HepG2 (cell line): ENCODE measurements around the gene ADAT3. TPM values are rescaled to one million over a fixed set of nuclear protein-coding genes. Genes with fewer than 3 reads are reported as not detected.
A peak's percentile ranks its signal among the peaks of the same experiment; 100 is the strongest.

ENCODE experiments used
- ARNT2 ChIP-seq: sonication (generic); formaldehyde crosslinking; IDR thresholded peaks from 2 replicates; pipeline ENCODE4 v1.8.0; 2022; ENCODE audit warnings: mild to moderate bottlenecking, low read depth, missing genetic modification reagents, moderate library complexity
- BCL6 ChIP-seq: IDR thresholded peaks from 2 replicates; pipeline ENCODE4 v1.6.1; 2016; ENCODE audit warnings: missing genetic modification reagents, missing compliant biosample characterization
- BCLAF1 ChIP-seq: fragments of 450-650 bp; IDR thresholded peaks from 2 replicates; pipeline ENCODE4 v1.6.1; 2017; ENCODE audit warnings: mild to moderate bottlenecking
- DNMT3B ChIP-seq: conservative IDR thresholded peaks from 2 replicates; pipeline ENCODE4 v1.6.1; 2016; ENCODE audit warnings: missing biosample characterization, control low read depth
- E2F2 ChIP-seq: sonication (generic); formaldehyde crosslinking; IDR thresholded peaks from 2 replicates; pipeline ENCODE4 v1.4.0; 2020; ENCODE audit warnings: missing genetic modification reagents, borderline replicate concordance
- EZH2 ChIP-seq: conservative IDR thresholded peaks from 2 replicates; pipeline ENCODE4 v1.6.1; 2012; ENCODE audit warnings: mild to moderate bottlenecking, low read depth, low read length, moderate library complexity
- FOXK1 ChIP-seq: sonication (generic); formaldehyde crosslinking; IDR thresholded peaks from 2 replicates; pipeline ENCODE4 v1.4.0; 2020; ENCODE audit warnings: low read depth, missing genetic modification reagents, borderline replicate concordance
- FOXP1 ChIP-seq, 2 experiments: fragments of 450-650 bp in 1 of 2; IDR thresholded peaks; 2 replicates each; pipeline ENCODE4 v1.6.1; 2017 to 2018; ENCODE audit warnings: antibody characterized with exemption in 1 of 2
- GATAD1 ChIP-seq: IDR thresholded peaks from 2 replicates; pipeline ENCODE4 v1.6.1; 2016; ENCODE audit warnings: missing genetic modification reagents, missing compliant biosample characterization
- HDAC6 ChIP-seq: fragments of 200-600 bp; sonication (generic); IDR thresholded peaks from 2 replicates; pipeline ENCODE4 v1.7.0; 2017; ENCODE audit warnings: mild to moderate bottlenecking, antibody characterized with exemption, low read length, low read depth
- MIER3 ChIP-seq: IDR thresholded peaks from 2 replicates; pipeline ENCODE4 v1.6.1; 2016; ENCODE audit warnings: missing compliant biosample characterization, borderline replicate concordance
- MLLT10 ChIP-seq: sonication (generic); formaldehyde crosslinking; IDR thresholded peaks from 2 replicates; pipeline ENCODE4 v1.4.0; 2020; ENCODE audit warnings: missing genetic modification reagents
- PAWR ChIP-seq: sonication (generic); formaldehyde crosslinking; IDR thresholded peaks from 2 replicates; pipeline ENCODE4 v1.4.0; 2020; ENCODE audit warnings: missing genetic modification reagents, mild to moderate bottlenecking, borderline replicate concordance
- PTBP1 ChIP-seq: fragments of 200-400 bp; formaldehyde crosslinking; IDR thresholded peaks from 2 replicates; pipeline ENCODE4 v1.6.1; 2018; ENCODE audit warnings: low read length, low read depth; ENCODE audit not compliant: poor library complexity, severe bottlenecking
- RFXANK ChIP-seq: IDR thresholded peaks from 2 replicates; pipeline ENCODE4 v1.6.1; 2016
- RXRB ChIP-seq: IDR thresholded peaks from 2 replicates; pipeline ENCODE4 v1.6.1; 2016; ENCODE audit warnings: borderline replicate concordance, missing genetic modification reagents, missing compliant biosample characterization
- SNRNP70 ChIP-seq: fragments of 200-400 bp; formaldehyde crosslinking; IDR thresholded peaks from 2 replicates; pipeline ENCODE4 v1.6.1; 2017; ENCODE audit warnings: mild to moderate bottlenecking, low read depth, low read length, moderate library complexity
- TEAD3 ChIP-seq: optimal IDR thresholded peaks from 2 replicates; pipeline ENCODE3; 2016; ENCODE audit warnings: borderline replicate concordance
- TFDP2 ChIP-seq: sonication (generic); formaldehyde crosslinking; IDR thresholded peaks from 2 replicates; pipeline ENCODE4 v1.4.0; 2020; ENCODE audit warnings: missing genetic modification reagents
- ZMYM4 ChIP-seq: sonication (generic); formaldehyde crosslinking; IDR thresholded peaks from 2 replicates; pipeline ENCODE4 v1.8.1; 2023; ENCODE audit warnings: mild to moderate bottlenecking, missing genetic modification reagents
- ZNF160 ChIP-seq: sonication (generic); formaldehyde crosslinking; IDR thresholded peaks from 2 replicates; pipeline ENCODE4 v1.8.0; 2022; ENCODE audit warnings: mild to moderate bottlenecking, inconsistent platforms, missing genetic modification reagents
- ZNF432 ChIP-seq: sonication (generic); formaldehyde crosslinking; IDR thresholded peaks from 2 replicates; pipeline ENCODE4 v1.5.0; 2020; ENCODE audit warnings: missing genetic modification reagents, mild to moderate bottlenecking, borderline replicate concordance
- ZNF562 ChIP-seq: sonication (generic); formaldehyde crosslinking; IDR thresholded peaks from 2 replicates; pipeline ENCODE4 v1.8.0; 2022; ENCODE audit warnings: missing genetic modification reagents, borderline replicate concordance
- ZUFSP ChIP-seq: sonication (generic); formaldehyde crosslinking; IDR thresholded peaks from 2 replicates; pipeline ENCODE4 v1.9.0; 2021; ENCODE audit warnings: missing genetic modification reagents, mild to moderate bottlenecking, borderline replicate concordance
- polyA plus RNA-seq, 8 experiments: library from polyadenylated mRNA; depleted of rRNA in 3 of 8; stranded (reverse) in 7 of 8; unstranded in 1 of 8; fragments of >200 nt; fragmentation: Illumina TruSeq in 4 of 8; extraction: Trizol in 4 of 8; gene quantifications; 2 replicates each; pipeline versions ENCODE4 v1.2.1 to v1.2.3, GENCODE V29; 2011 to 2016; ENCODE audit warnings: low read depth in 4 of 8, missing spikeins in 1 of 8, mixed read lengths in 1 of 8; ENCODE audit not compliant: insufficient read depth in 1 of 8
- total RNA-seq, 5 experiments: library from RNA; depleted of rRNA; stranded (reverse); fragments of >200 nt; fragmentation: Illumina TruSeq; extraction: Trizol; gene quantifications; 2 replicates each; pipeline ENCODE4 v1.2.3, GENCODE V29; 2016; ENCODE audit warnings: low read depth in 1 of 5

The ADAT3 gene
- total and polyA plus RNA-seq, 2 of the 13 experiments (the other 11 are each of a cell fraction or from before 2014, with no cell fraction given), result 0.95 to 3.5 TPM

- no peak for TF ChIP-seq SNRNP70
- TF ChIP-seq ZMYM4 (CRISPR knock-in tag), result no peak
- TF ChIP-seq RFXANK (CRISPR knock-in tag), result no peak
- no peak for TF ChIP-seq ZNF562
- peak; percentile 50 for TF ChIP-seq TFDP2 (CRISPR knock-in tag)
- TF ChIP-seq HDAC6, result no peak
- TF ChIP-seq FOXP1 (IDR thresholded peaks at IDR 0.05), result no peak
- TF ChIP-seq FOXP1 (CRISPR knock-in tag; IDR thresholded peaks at IDR 0.05), result no peak
- no peak for TF ChIP-seq EZH2
- no peak for TF ChIP-seq E2F2 (CRISPR knock-in tag)
- TF ChIP-seq PAWR (CRISPR knock-in tag), result no peak
- TF ChIP-seq BCLAF1, result no peak
- peak; percentile 37; the same call in 1 of the 2 replicates for TF ChIP-seq FOXK1 (CRISPR knock-in tag)
- TF ChIP-seq ARNT2 (CRISPR knock-in tag), result no peak
- peak; percentile 63; the same call in 1 of the 2 replicates for TF ChIP-seq ZNF160 (CRISPR knock-in tag)
- no peak for TF ChIP-seq RXRB (CRISPR knock-in tag)
- TF ChIP-seq PTBP1, result no peak
- TF ChIP-seq ZUFSP (CRISPR knock-in tag), result no peak
- TF ChIP-seq DNMT3B (CRISPR knock-in tag), result no peak
- TF ChIP-seq GATAD1, result no peak; the same call in 1 of the 2 replicates
- 0 out of 2 replicates have a peak, but pooled peaks have one; percentile 17 for TF ChIP-seq BCL6 (CRISPR knock-in tag)
- no peak for TF ChIP-seq ZNF432
- TF ChIP-seq MIER3, result no peak; the same call in 1 of the 2 replicates
- no peak for TF ChIP-seq TEAD3 (CRISPR knock-in tag)
- TF ChIP-seq MLLT10 (CRISPR knock-in tag), result no peak
These were observed 41.3 kb upstream of the ADAT3 start (continued) for GRCh38 chr19:1863638-1864479.
